Suprapubic skin (tissue), 4 donors: ENCODE data around the gene CCSER2.
"Not testable (repeated sequence)": the region's sequence is repeated elsewhere in the genome, so short reads cannot be mapped to it uniquely, and the experiment has no call there.

Experiments used
- CTCF ChIP-seq, 2 donors: fragments of 200-600 bp in 1 of 2; fragments of 450-650 bp in 1 of 2; sonication (generic) in 1 of 2; IDR thresholded peaks; one replicate each; pipeline ENCODE4 v1.5.1; 2016 to 2019; ENCODE audit warnings: antibody characterized with exemption in 2 of 2, mild to moderate bottlenecking in 1 of 2, moderate library complexity in 1 of 2
- EP300 ChIP-seq: sonication (generic); formaldehyde crosslinking; IDR thresholded peaks from one replicate; pipeline ENCODE4 v1.6.1; 2017; ENCODE audit warnings: antibody characterized with exemption
- POLR2A ChIP-seq, 2 donors: fragments of 450-650 bp; IDR thresholded peaks; one replicate each; pipeline ENCODE4 v1.6.1; 2017; ENCODE audit warnings: antibody characterized with exemption in 2 of 2, mild to moderate bottlenecking in 2 of 2, moderate library complexity in 2 of 2
- POLR2AphosphoS5 ChIP-seq, 3 donors: sonication (generic); formaldehyde crosslinking; IDR thresholded peaks; one replicate each; pipeline ENCODE4 v1.6.1; 2017; ENCODE audit warnings: antibody characterized with exemption in 3 of 3

GRCh38 chr10:84323566-84323965 lies 4.8 kb upstream of the CCSER2 start:
- TF ChIP-seq POLR2AphosphoS5 (IDR thresholded peaks at IDR 0.05); CTCF (IDR thresholded peaks at IDR 0.05); POLR2A (IDR thresholded peaks at IDR 0.05); EP300: not testable (repeated sequence)
